Liver (tissue), 9 donors: Measurements from ENCODE around the gene EPB41L4A. TPM values are rescaled to one million over a fixed set of nuclear protein-coding genes. Genes with fewer than 3 reads are reported as not detected.
A peak's percentile ranks its signal among the peaks of the same experiment; 100 is the strongest.

ENCODE experiments used
- DNase-seq: peaks from one replicate; pipeline ENCODE4 v3.0.0-alpha.2; 2017; ENCODE audit warnings: low spot score
- H3K27ac ChIP-seq, 2 donors: one replicate each; pipeline ENCODE4 v1.7.0; 2013; ENCODE audit warnings: inconsistent platforms in 2 of 2, low read length in 2 of 2, control low read depth in 1 of 2, low read depth in 1 of 2, mild to moderate bottlenecking in 1 of 2
- H3K27me3 ChIP-seq, 4 donors: one replicate each; pipeline versions ENCODE4 v1.6.1 to v1.7.0; 2013; ENCODE audit warnings: low read length in 3 of 4, inconsistent platforms in 1 of 4, mild to moderate bottlenecking in 1 of 4, moderate library complexity in 1 of 4; ENCODE audit not compliant: control insufficient read depth in 4 of 4, insufficient read depth in 4 of 4
- H3K36me3 ChIP-seq, 4 donors: one replicate each; pipeline versions ENCODE4 v1.6.1 to v1.7.0; 2013; ENCODE audit warnings: low read length in 3 of 4, mild to moderate bottlenecking in 3 of 4, low read depth in 1 of 4, moderate library complexity in 1 of 4; ENCODE audit not compliant: control insufficient read depth in 4 of 4, insufficient read depth in 3 of 4
- H3K4me1 ChIP-seq, 4 donors: one replicate each; pipeline versions ENCODE4 v1.6.1 to v1.7.0; 2013; ENCODE audit warnings: low read length in 3 of 4, mild to moderate bottlenecking in 3 of 4, moderate library complexity in 1 of 4; ENCODE audit not compliant: control insufficient read depth in 4 of 4, insufficient read depth in 4 of 4
- H3K4me3 ChIP-seq, 3 donors: one replicate each; pipeline versions ENCODE4 v1.6.1 to v1.7.0; 2013; ENCODE audit warnings: low read length in 3 of 3, control low read depth in 1 of 3, low read depth in 1 of 3, mild to moderate bottlenecking in 1 of 3
- H3K9ac ChIP-seq, 2 donors: one replicate each; pipeline ENCODE4 v1.7.0; 2013; ENCODE audit warnings: low read length in 2 of 2, mild to moderate bottlenecking in 2 of 2, moderate library complexity in 2 of 2, control low read depth in 1 of 2, low read depth in 1 of 2
- H3K9me3 ChIP-seq, 4 donors: one replicate each; pipeline versions ENCODE4 v1.6.1 to v1.7.0; 2013; ENCODE audit warnings: low read length in 3 of 4; ENCODE audit not compliant: control insufficient read depth in 4 of 4
- EGR1 ChIP-seq, 2 donors: IDR thresholded peaks; 2 replicates each; pipeline ENCODE4 v1.6.1; 2016 to 2018; ENCODE audit warnings: antibody characterized with exemption in 2 of 2, low read depth in 2 of 2
- FOXA1 ChIP-seq: IDR thresholded peaks from 2 replicates; pipeline ENCODE4 v1.6.1; 2016; ENCODE audit warnings: antibody characterized with exemption
- FOXA2 ChIP-seq: IDR thresholded peaks from 2 replicates; pipeline ENCODE4 v1.6.1; 2016; ENCODE audit warnings: antibody characterized with exemption
- GABPA ChIP-seq, 2 donors: IDR thresholded peaks in 1 of 2; conservative IDR thresholded peaks in 1 of 2; 2 replicates each; pipeline ENCODE4 v1.6.1; 2016; ENCODE audit warnings: antibody characterized with exemption in 2 of 2, mild to moderate bottlenecking in 1 of 2, moderate library complexity in 1 of 2
- HNF4A ChIP-seq, 2 donors: conservative IDR thresholded peaks; 2 replicates each; pipeline ENCODE4 v1.6.1; 2016; ENCODE audit warnings: antibody characterized with exemption in 2 of 2, mild to moderate bottlenecking in 2 of 2
- HNF4G ChIP-seq: IDR thresholded peaks from 2 replicates; pipeline ENCODE4 v1.6.1; 2016; ENCODE audit warnings: antibody characterized with exemption
- JUND ChIP-seq, 2 donors: IDR thresholded peaks; 2 replicates each; pipeline ENCODE4 v1.6.1; 2016; ENCODE audit warnings: antibody characterized with exemption in 2 of 2
- MAX ChIP-seq: IDR thresholded peaks from 2 replicates; pipeline ENCODE4 v1.6.1; 2016; ENCODE audit warnings: antibody characterized with exemption
- RAD21 ChIP-seq, 2 donors: IDR thresholded peaks; 2 replicates each; pipeline ENCODE4 v1.6.1; 2016; ENCODE audit warnings: antibody characterized with exemption in 2 of 2, mild to moderate bottlenecking in 2 of 2
- RXRA ChIP-seq, 2 donors: IDR thresholded peaks; 2 replicates each; pipeline ENCODE4 v1.6.1; 2017 to 2018; ENCODE audit warnings: antibody characterized with exemption in 2 of 2, mild to moderate bottlenecking in 1 of 2
- SP1 ChIP-seq: IDR thresholded peaks from 2 replicates; pipeline ENCODE4 v1.6.1; 2018; ENCODE audit warnings: antibody characterized with exemption, mild to moderate bottlenecking
- TAF1 ChIP-seq: conservative IDR thresholded peaks from 2 replicates; pipeline ENCODE4 v1.6.1; 2016; ENCODE audit warnings: antibody characterized with exemption, mild to moderate bottlenecking
- YY1 ChIP-seq: IDR thresholded peaks from 2 replicates; pipeline ENCODE4 v1.6.1; 2016; ENCODE audit warnings: antibody characterized with exemption, mild to moderate bottlenecking
- ZBTB33 ChIP-seq: IDR thresholded peaks from 2 replicates; pipeline ENCODE4 v1.6.1; 2016; ENCODE audit warnings: antibody characterized with exemption
- WGBS: extraction: QIAGEN DNeasy Blood & Tissue Kit; methylation state at CpG from one replicate; pipeline ENCODE4 v1.1.7; 2013; 5-methylcytosine and 5-hydroxymethylcytosine counted together
- polyA plus RNA-seq, 2 donors: library from polyadenylated mRNA; stranded (reverse) in 1 of 2; unstranded in 1 of 2; fragments of 200-250 nt in 1 of 2; fragments of >200 nt in 1 of 2; fragmentation: Nextera tagmentation in 1 of 2; extraction: Ambion mirVana in 1 of 2; gene quantifications; one replicate each; pipeline versions ENCODE4 v1.2.1 to v1.2.3, GENCODE V29; 2013 to 2015
- total RNA-seq, 2 donors: library from RNA; depleted of rRNA; stranded (reverse); fragments of >200 nt; gene quantifications; one replicate each; pipeline ENCODE4 v1.2.3, GENCODE V29; 2014
- TF ChIP-seq, protein P1 (sequence below): IDR thresholded peaks from 2 replicates; pipeline ENCODE4 v1.6.1; 2016; ENCODE audit warnings: antibody characterized with exemption
- TF ChIP-seq, protein P2 (sequence below): IDR thresholded peaks from 2 replicates; pipeline ENCODE4 v1.6.1; 2016; ENCODE audit warnings: antibody characterized with exemption, mild to moderate bottlenecking
- donor health status: healthy.
- donor health status: healthy.
- donor health status: healthy.
- donor health status: healthy.
- donor health status: healthy.

The EPB41L4A gene, protein sequence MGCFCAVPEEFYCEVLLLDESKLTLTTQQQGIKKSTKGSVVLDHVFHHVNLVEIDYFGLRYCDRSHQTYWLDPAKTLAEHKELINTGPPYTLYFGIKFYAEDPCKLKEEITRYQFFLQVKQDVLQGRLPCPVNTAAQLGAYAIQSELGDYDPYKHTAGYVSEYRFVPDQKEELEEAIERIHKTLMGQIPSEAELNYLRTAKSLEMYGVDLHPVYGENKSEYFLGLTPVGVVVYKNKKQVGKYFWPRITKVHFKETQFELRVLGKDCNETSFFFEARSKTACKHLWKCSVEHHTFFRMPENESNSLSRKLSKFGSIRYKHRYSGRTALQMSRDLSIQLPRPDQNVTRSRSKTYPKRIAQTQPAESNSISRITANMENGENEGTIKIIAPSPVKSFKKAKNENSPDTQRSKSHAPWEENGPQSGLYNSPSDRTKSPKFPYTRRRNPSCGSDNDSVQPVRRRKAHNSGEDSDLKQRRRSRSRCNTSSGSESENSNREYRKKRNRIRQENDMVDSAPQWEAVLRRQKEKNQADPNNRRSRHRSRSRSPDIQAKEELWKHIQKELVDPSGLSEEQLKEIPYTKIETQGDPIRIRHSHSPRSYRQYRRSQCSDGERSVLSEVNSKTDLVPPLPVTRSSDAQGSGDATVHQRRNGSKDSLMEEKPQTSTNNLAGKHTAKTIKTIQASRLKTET
- total RNA-seq = 1 to 10 TPM; 4.1 to 8.0 TPM
- 1 to 10 TPM; 1.1 to 3.7 TPM for polyA plus RNA-seq

DNA sequence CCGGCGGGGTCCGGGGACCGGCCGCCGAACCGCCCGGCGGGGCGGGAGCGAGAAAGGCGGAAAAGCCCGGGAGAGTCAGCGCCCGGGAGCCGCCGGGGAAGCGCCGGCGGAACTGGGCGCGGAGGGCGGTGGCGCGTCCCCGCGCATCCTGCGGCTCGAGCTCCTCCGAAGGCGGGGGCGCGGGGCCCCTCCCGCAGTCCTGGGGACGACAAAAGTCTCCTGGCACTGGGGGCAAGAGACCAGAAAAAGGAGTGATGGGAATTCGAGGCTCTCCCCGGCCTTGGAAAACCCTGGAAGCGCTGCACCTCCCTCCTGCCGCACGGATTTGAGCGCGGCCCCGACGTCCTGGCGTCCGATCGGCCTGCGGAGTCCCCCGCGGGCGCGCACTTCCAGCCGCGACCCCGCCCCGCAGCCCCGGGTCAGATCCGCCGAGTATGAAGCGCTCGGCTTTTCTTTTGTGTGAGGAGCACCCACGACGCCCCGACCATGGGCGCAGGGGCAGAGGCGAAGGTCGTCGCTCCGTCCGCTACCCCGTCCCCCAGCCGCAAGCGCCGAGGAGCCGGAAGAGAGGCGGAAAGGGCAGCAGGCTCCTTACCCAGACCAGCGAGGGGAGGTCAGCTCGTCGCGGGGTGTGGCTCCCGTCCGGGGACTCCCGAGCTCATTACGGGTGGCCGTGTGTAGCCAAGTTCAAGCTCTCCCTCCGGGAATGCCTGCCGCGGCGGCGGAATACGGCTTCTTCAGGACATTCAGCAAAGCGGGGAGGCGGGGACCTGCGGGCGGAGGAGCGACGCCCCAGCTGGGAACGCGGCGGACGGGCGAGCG, at the start of gene EPB41L4A:
Gene EPB41L4A, minus strand, starts transcription at position 114 of the 822 bp plus-strand sequence. CDS start 238 bp downstream, outside the sequence.
- peak; percentile 56 for DNase-seq
- Histone ChIP-seq H3K36me3 (no peaks in the 10 kb centered on the region), H3K4me1 (peaks cover 9 to 23% (median 19%) of the 10 kb centered on the region in 4 donors), H3K27me3 (peaks cover 0 to 9% (median 3%) of the 10 kb centered on the region in 4 donors), H3K9me3 (no peaks in the 10 kb centered on the region), H3K9ac (peak within 1 kb of the TSS in 1 of 2 donors; percentile 12), H3K4me3 (peak within 1 kb of the TSS; percentile 59 to 79 (median 76)), H3K27ac (peak within 1 kb of the TSS; percentile 60 to 61)
- 1% methylated on average over 103 of the region's 103 CpGs for WGBS
- TF ChIP-seq RAD21 (IDR thresholded peaks at IDR 0.05) = no peak
- TF ChIP-seq, protein P1, sequence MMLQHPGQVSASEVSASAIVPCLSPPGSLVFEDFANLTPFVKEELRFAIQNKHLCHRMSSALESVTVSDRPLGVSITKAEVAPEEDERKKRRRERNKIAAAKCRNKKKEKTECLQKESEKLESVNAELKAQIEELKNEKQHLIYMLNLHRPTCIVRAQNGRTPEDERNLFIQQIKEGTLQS = no peak
- no peak for TF ChIP-seq GABPA (IDR thresholded peaks at IDR 0.05 in 1 of 2, conservative IDR thresholded peaks at IDR 0.05 in 1 of 2)
- TF ChIP-seq FOXA2 = no peak
- no peak for TF ChIP-seq JUND (IDR thresholded peaks at IDR 0.05)
- TF ChIP-seq, protein P2, sequence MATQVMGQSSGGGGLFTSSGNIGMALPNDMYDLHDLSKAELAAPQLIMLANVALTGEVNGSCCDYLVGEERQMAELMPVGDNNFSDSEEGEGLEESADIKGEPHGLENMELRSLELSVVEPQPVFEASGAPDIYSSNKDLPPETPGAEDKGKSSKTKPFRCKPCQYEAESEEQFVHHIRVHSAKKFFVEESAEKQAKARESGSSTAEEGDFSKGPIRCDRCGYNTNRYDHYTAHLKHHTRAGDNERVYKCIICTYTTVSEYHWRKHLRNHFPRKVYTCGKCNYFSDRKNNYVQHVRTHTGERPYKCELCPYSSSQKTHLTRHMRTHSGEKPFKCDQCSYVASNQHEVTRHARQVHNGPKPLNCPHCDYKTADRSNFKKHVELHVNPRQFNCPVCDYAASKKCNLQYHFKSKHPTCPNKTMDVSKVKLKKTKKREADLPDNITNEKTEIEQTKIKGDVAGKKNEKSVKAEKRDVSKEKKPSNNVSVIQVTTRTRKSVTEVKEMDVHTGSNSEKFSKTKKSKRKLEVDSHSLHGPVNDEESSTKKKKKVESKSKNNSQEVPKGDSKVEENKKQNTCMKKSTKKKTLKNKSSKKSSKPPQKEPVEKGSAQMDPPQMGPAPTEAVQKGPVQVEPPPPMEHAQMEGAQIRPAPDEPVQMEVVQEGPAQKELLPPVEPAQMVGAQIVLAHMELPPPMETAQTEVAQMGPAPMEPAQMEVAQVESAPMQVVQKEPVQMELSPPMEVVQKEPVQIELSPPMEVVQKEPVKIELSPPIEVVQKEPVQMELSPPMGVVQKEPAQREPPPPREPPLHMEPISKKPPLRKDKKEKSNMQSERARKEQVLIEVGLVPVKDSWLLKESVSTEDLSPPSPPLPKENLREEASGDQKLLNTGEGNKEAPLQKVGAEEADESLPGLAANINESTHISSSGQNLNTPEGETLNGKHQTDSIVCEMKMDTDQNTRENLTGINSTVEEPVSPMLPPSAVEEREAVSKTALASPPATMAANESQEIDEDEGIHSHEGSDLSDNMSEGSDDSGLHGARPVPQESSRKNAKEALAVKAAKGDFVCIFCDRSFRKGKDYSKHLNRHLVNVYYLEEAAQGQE = no peak
- TF ChIP-seq TAF1 = no peak

DNA sequence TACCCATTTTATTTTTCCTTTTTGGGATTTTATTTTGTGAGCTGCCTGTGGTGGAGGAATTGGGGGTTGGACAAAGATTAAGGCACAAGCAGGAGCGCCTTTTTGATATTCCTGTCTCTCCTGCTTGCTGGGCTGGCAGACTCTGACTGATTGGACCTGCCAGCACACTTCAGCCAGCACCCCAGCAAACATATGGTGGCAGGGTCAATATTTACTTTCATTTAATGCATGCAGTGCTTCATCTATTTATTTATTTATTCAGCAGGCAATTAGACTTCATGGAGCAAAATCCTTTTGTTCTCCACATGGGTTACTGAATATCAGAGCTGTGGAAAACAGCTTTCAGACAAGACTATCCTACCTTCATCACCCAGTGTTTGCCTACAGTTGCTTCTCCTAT, 48.4 kb upstream of the EPB41L4A start:
- WGBS = 82% methylated on average over 1 of the region's 1 CpG
- Histone ChIP-seq H3K4me1 (no peaks in the 10 kb centered on the region), H3K4me3 (no peak overlapping the region), H3K36me3 (no peaks in the 10 kb centered on the region), H3K9ac (no peak overlapping the region), H3K27me3 (no peaks in the 10 kb centered on the region), H3K9me3 (no peaks in the 10 kb centered on the region), H3K27ac (no peak overlapping the region)
- no peak for TF ChIP-seq MAX
- no peak for TF ChIP-seq HNF4A (conservative IDR thresholded peaks at IDR 0.05)
- TF ChIP-seq YY1 = no peak
- no peak for TF ChIP-seq FOXA1
- TF ChIP-seq, protein P2 = no peak
- TF ChIP-seq RAD21 (IDR thresholded peaks at IDR 0.05) = no peak
- TF ChIP-seq HNF4G = no peak
- no peak for TF ChIP-seq GABPA (IDR thresholded peaks at IDR 0.05 in 1 of 2, conservative IDR thresholded peaks at IDR 0.05 in 1 of 2)
- TF ChIP-seq TAF1 = no peak
- TF ChIP-seq ZBTB33 = no peak
- TF ChIP-seq RXRA (IDR thresholded peaks at IDR 0.05) = no peak
- TF ChIP-seq, protein P1 = no peak
- no peak for TF ChIP-seq FOXA2
- TF ChIP-seq SP1 = no peak
- TF ChIP-seq JUND (IDR thresholded peaks at IDR 0.05) = no peak
- no peak for TF ChIP-seq EGR1 (IDR thresholded peaks at IDR 0.05; ENCODE audit: low read depth in 2 of 2)
- no peak for DNase-seq
